GM12878 (cell line): ENCODE results near the gene NFATC2. TPM values are rescaled to one million over a fixed set of nuclear protein-coding genes. Genes with fewer than 3 reads are reported as not detected.

Source experiments
- ATAC-seq: fragments of 200-7000 bp; cut with Tn5 transposase; 3 replicates; pipeline ENCODE4 v1.9.1; 2020; ENCODE audit warnings: mild to moderate bottlenecking, moderate library complexity
- BruUV-seq: library from RNA; stranded (reverse); fragments of 400-500 nt; replicated peaks from 2 replicates; lab custom pipeline; 2021; lab: Mats Ljungman, UMichigan
- CTCF ChIA-PET: fragments of 300-600 bp; sonication (Branson Sonifier 250); formaldehyde crosslinking; extraction: SDS; loops from one replicate; lab custom pipeline; 2021; ENCODE audit warnings: inconsistent platforms; lab: Yijun Ruan, JAX
- POLR2A ChIA-PET: fragments of 350-600 bp; formaldehyde crosslinking; extraction: SDS; loops from one replicate; lab custom pipeline; 2021; ENCODE audit warnings: inconsistent platforms; lab: Charles Lee
- RAD21 ChIA-PET: fragments of 300-600 bp; sonication (Branson Sonifier 250); formaldehyde crosslinking; loops from one replicate; lab custom pipeline; 2023; ENCODE audit warnings: antibody characterized with exemption; ENCODE audit not compliant: unreplicated experiment; lab: Charles Lee
- SMC1A ChIA-PET: fragments of 300-600 bp; sonication (Branson Sonifier 250); formaldehyde crosslinking; loops from one replicate; lab custom pipeline; 2023; ENCODE audit not compliant: unreplicated experiment, uncharacterized antibody; lab: Charles Lee
- DNase-seq: peaks from one replicate; pipeline ENCODE4 v3.0.0-alpha.2; 2011; ENCODE audit warnings: low read depth, low spot score
- FAIRE-seq: peaks from 3 replicates; lab custom pipeline; 2011; peaks lifted over from hg19 to GRCh38; lab: Jason Lieb, UNC
- H2AFZ ChIP-seq: 2 replicates; pipeline ENCODE4 v1.6.0; 2011; ENCODE audit warnings: low read depth, low read length, control low read depth; ENCODE audit not compliant: control insufficient read depth
- H3K27ac ChIP-seq: 2 replicates; pipeline ENCODE4 v1.5.1; 2011; ENCODE audit warnings: control low read depth; ENCODE audit not compliant: control insufficient read depth, insufficient read depth
- H3K27me3 ChIP-seq, 2 experiments: replicated peaks in 1 of 2; 2 replicates each; pipeline versions ENCODE4 v1.6.0 to v1.6.1; 2011; ENCODE audit warnings: low read length in 1 of 2; ENCODE audit not compliant: control insufficient read depth in 2 of 2, insufficient read depth in 2 of 2
- H3K36me3 ChIP-seq, 2 experiments: 2 replicates each; pipeline ENCODE4 v1.5.1; 2011; ENCODE audit warnings: low read length in 1 of 2; ENCODE audit not compliant: control insufficient read depth in 2 of 2, insufficient read depth in 2 of 2
- H3K4me1 ChIP-seq: 2 replicates; pipeline ENCODE4 v1.6.1; 2011; ENCODE audit warnings: mild to moderate bottlenecking, low read length, moderate library complexity, mixed read lengths; ENCODE audit not compliant: control insufficient read depth, insufficient read depth
- H3K4me2 ChIP-seq: 2 replicates; pipeline ENCODE4 v1.6.0; 2011; ENCODE audit warnings: control low read depth; ENCODE audit not compliant: control insufficient read depth, insufficient read depth
- H3K4me3 ChIP-seq: fragments of 200-600 bp; sonication (generic); 2 replicates; pipeline ENCODE4 v1.5.1; 2016
- H3K79me2 ChIP-seq: 2 replicates; pipeline ENCODE4 v1.6.0; 2011; ENCODE audit warnings: low read length; ENCODE audit not compliant: control insufficient read depth, insufficient read depth
- H3K9ac ChIP-seq: 2 replicates; pipeline ENCODE4 v1.8.0; 2011; ENCODE audit warnings: low read length, control low read depth, mixed read lengths; ENCODE audit not compliant: control insufficient read depth, insufficient read depth
- H3K9me3 ChIP-seq: replicated peaks from 3 replicates; pipeline ENCODE4 v1.5.1; 2011; ENCODE audit warnings: mild to moderate bottlenecking, low read length; ENCODE audit not compliant: control insufficient read depth, insufficient read depth
- H4K20me1 ChIP-seq: 2 replicates; pipeline ENCODE4 v1.6.0; 2011; ENCODE audit not compliant: control insufficient read depth, insufficient read depth
- BHLHE40 ChIP-seq, 2 experiments: fragments of 450-650 bp in 1 of 2; IDR thresholded peaks; 2 replicates each; pipeline ENCODE4 v1.6.1; 2011 to 2017; ENCODE audit warnings: low read depth in 2 of 2, borderline replicate concordance in 1 of 2, improper control_type of control experiment in 1 of 2, low read length in 1 of 2, mild to moderate bottlenecking in 1 of 2
- EP300 ChIP-seq, 2 experiments: fragments of 150-350 bp in 1 of 2; IDR thresholded peaks; 2 replicates each; pipeline ENCODE4 v1.6.1; 2011 to 2012; ENCODE audit warnings: low read depth in 2 of 2, low read length in 2 of 2, borderline replicate concordance in 1 of 2, improper control_type of control experiment in 1 of 2, inconsistent platforms in 1 of 2; ENCODE audit not compliant: control insufficient read depth in 1 of 2
- MTA2 ChIP-seq: fragments of 450-650 bp; IDR thresholded peaks from 2 replicates; pipeline ENCODE4 v1.6.1; 2016; ENCODE audit warnings: low read depth, mild to moderate bottlenecking, moderate library complexity
- MYB ChIP-seq: fragments of 150-350 bp; IDR thresholded peaks from 2 replicates; pipeline ENCODE4 v1.6.1; 2014; ENCODE audit warnings: mild to moderate bottlenecking, low read depth, low read length, borderline replicate concordance
- TCF3 ChIP-seq: IDR thresholded peaks from 2 replicates; pipeline ENCODE4 v1.6.1; 2012; ENCODE audit warnings: low read depth, mild to moderate bottlenecking, low read length, borderline replicate concordance; ENCODE audit not compliant: insufficient read depth
- WRNIP1 ChIP-seq: IDR thresholded peaks from 2 replicates; pipeline ENCODE4 v1.6.1; 2011; ENCODE audit warnings: low read depth, low read length, improper control_type of control experiment, borderline replicate concordance
- WGBS: methylation state at CpG from one replicate; pipeline ENCODE4 v1.1.6; 2016; ENCODE audit warnings: low lambda C conversion rate; ENCODE audit not compliant: insufficient replicate concordance, insufficient coverage; ENCODE audit errors: missing lambda C conversion rate; 5-methylcytosine and 5-hydroxymethylcytosine counted together
- in situ Hi-C: fragments of 300-500 bp; cut with MboI; formaldehyde crosslinking; loops from 9 replicates; pipeline ENCODE4 v1.14.3; 2018; ENCODE audit warnings: mixed read lengths
- intact Hi-C: fragments of 100-400 bp; cut with micrococcal nuclease; formaldehyde crosslinking; loops from one replicate; pipeline ENCODE4 v1.14.2; 2022; ENCODE audit not compliant: unreplicated experiment
- polyA plus RNA-seq, 11 experiments: library from polyadenylated mRNA; depleted of rRNA in 4 of 11; unstranded in 6 of 11; stranded (reverse) in 5 of 11; fragments of >200 nt; fragmentation: Nextera tagmentation in 4 of 11; fragmentation: Illumina TruSeq in 1 of 11; extraction: Ambion mirVana in 4 of 11; extraction: Trizol in 1 of 11; gene quantifications; 1 replicate in 1 of 11; 2 replicates in 10 of 11; pipeline versions ENCODE4 v1.2.1 to v1.2.3, GENCODE V29; 2011 to 2016; ENCODE audit warnings: inconsistent platforms in 2 of 11, missing spikeins in 2 of 11, low read depth in 1 of 11
- total RNA-seq, 4 experiments: library from RNA; depleted of rRNA in 3 of 4; stranded (reverse); fragments of >200 nt in 3 of 4; fragmentation: Illumina TruSeq in 1 of 4; extraction: Trizol in 1 of 4; gene quantifications; 2 replicates each; pipeline versions ENCODE4 v1.2.1 to v1.2.3, GENCODE V29; 2013 to 2021
- TF ChIP-seq, protein P1 (sequence below): fragments of 450-650 bp; IDR thresholded peaks from 2 replicates; pipeline ENCODE4 v1.6.1; 2017; ENCODE audit warnings: antibody characterized with exemption, mild to moderate bottlenecking, moderate library complexity
- TF ChIP-seq, protein P2 (sequence below): fragments of 450-650 bp; IDR thresholded peaks from 2 replicates; pipeline ENCODE4 v1.6.1; 2018; ENCODE audit warnings: borderline replicate concordance, mild to moderate bottlenecking; ENCODE audit not compliant: partially characterized antibody

The NFATC2 gene
- total and polyA plus RNA-seq, 10 of the 15 experiments (the other 5 are each of a cell fraction or from before 2014, with no cell fraction given): 3.3 to 20.0 (median 7.3) TPM

GRCh38 chr20:51460569-51461265 lies 81.8 kb downstream of the NFATC2 start (continued):
- TF ChIP-seq, protein P1, sequence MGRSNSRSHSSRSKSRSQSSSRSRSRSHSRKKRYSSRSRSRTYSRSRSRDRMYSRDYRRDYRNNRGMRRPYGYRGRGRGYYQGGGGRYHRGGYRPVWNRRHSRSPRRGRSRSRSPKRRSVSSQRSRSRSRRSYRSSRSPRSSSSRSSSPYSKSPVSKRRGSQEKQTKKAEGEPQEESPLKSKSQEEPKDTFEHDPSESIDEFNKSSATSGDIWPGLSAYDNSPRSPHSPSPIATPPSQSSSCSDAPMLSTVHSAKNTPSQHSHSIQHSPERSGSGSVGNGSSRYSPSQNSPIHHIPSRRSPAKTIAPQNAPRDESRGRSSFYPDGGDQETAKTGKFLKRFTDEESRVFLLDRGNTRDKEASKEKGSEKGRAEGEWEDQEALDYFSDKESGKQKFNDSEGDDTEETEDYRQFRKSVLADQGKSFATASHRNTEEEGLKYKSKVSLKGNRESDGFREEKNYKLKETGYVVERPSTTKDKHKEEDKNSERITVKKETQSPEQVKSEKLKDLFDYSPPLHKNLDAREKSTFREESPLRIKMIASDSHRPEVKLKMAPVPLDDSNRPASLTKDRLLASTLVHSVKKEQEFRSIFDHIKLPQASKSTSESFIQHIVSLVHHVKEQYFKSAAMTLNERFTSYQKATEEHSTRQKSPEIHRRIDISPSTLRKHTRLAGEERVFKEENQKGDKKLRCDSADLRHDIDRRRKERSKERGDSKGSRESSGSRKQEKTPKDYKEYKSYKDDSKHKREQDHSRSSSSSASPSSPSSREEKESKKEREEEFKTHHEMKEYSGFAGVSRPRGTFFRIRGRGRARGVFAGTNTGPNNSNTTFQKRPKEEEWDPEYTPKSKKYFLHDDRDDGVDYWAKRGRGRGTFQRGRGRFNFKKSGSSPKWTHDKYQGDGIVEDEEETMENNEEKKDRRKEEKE: no peak
- peak; percentile 100 for TF ChIP-seq MTA2
- 0 out of 2 replicates have a peak, but pooled peaks have one; percentile 11 for TF ChIP-seq MYB
- TF ChIP-seq TCF3: peak; percentile 52; the same call in 1 of the 2 replicates
- peak; percentile 97 to 98 for TF ChIP-seq BHLHE40 (IDR thresholded peaks at IDR 0.05; ENCODE audit: borderline replicate concordance in 1 of 2, low read depth in 2 of 2, low read length in 1 of 2)
- TF ChIP-seq EP300 (IDR thresholded peaks at IDR 0.05; ENCODE audit: borderline replicate concordance in 1 of 2, control insufficient read depth in 1 of 2, low read depth in 2 of 2, low read length in 2 of 2): peak; percentile 89 to 90; a peak in 3 of 4 replicates

GRCh38 chr20:51460163-51460562 lies 82.4 kb downstream of the NFATC2 start:
- ChIA-PET CTCF (interaction anchor here (2.3 kb wide), 1 partner anchor 74 kb away, joined by 8 read pairs; no protein-coding TSS in a partner anchor), SMC1A (interaction anchor here (0.8 to 2.2 kb wide), 6 partner anchors 17 to 74 kb away, joined by 3 to 13 read pairs (median 6); no protein-coding TSS in a partner anchor), POLR2A (interaction anchor here (0.9 to 1.0 kb wide), 2 partner anchors 21 to 23 kb away, joined by 3 to 6 read pairs; no protein-coding TSS in a partner anchor), RAD21 (interaction anchor here (1.7 to 2.1 kb wide), 2 partner anchors 60 to 74 kb away, joined by 9 to 15 read pairs; no protein-coding TSS in a partner anchor)
- 88% methylated on average over 3 of the region's 3 CpGs for WGBS
- Histone ChIP-seq H3K4me1 (peaks cover 16% of the 10 kb centered on the region), H3K36me3 (peaks cover 7 to 9% of the 10 kb centered on the region in 2 experiments; a peak in 3 of 4 replicates), H3K9ac (no peak overlapping the region), H3K27ac (no peak overlapping the region), H3K4me3 (no peak overlapping the region), H3K79me2 (no peaks in the 10 kb centered on the region), H3K4me2 (no peak overlapping the region), H3K27me3 (no peaks in the 10 kb centered on the region), H3K9me3 (no peaks in the 10 kb centered on the region; the same call in 2 of the 3 replicates), H4K20me1 (no peaks in the 10 kb centered on the region), H2AFZ (no peak overlapping the region)
- intact Hi-C loops (loop anchor here (2.0 to 5.0 kb wide), 5 partner anchors 21 to 82 kb away; partner anchors contain the start of gene NFATC2), in situ Hi-C loops (no loop called here)
- TF ChIP-seq, protein P2, sequence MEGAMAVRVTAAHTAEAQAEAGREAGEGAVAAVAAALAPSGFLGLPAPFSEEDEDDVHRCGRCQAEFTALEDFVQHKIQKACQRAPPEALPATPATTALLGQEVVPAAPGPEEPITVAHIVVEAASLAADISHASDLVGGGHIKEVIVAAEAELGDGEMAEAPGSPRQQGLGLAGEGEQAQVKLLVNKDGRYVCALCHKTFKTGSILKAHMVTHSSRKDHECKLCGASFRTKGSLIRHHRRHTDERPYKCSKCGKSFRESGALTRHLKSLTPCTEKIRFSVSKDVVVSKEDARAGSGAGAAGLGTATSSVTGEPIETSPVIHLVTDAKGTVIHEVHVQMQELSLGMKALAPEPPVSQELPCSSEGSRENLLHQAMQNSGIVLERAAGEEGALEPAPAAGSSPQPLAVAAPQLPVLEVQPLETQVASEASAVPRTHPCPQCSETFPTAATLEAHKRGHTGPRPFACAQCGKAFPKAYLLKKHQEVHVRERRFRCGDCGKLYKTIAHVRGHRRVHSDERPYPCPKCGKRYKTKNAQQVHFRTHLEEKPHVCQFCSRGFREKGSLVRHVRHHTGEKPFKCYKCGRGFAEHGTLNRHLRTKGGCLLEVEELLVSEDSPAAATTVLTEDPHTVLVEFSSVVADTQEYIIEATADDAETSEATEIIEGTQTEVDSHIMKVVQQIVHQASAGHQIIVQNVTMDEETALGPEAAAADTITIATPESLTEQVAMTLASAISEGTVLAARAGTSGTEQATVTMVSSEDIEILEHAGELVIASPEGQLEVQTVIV: no peak
- peak; percentile 6; the same call in 1 of the 2 replicates for TF ChIP-seq WRNIP1
- DNase-seq (no peak), ATAC-seq (no peak), FAIRE-seq (no peak)
- no TSS peak for BruUV-seq
